HG02763 (cell line): ENCODE data around the gene ADGRG3.

Source experiments
- ATAC-seq: cut with Tn5 transposase; IDR thresholded peaks from one replicate; pipeline ENCODE4 v1.9.1; 2021; ENCODE audit warnings: mild to moderate bottlenecking, moderate library complexity; ENCODE audit not compliant: unreplicated experiment

ADGRG3 gene

GRCh38 chr16:57734308-57734924 is 66.3 kb downstream of the ADGRG3 start:
- no peak for ATAC-seq

GRCh38 chr16:57734925-57735754 is 67.0 kb downstream of the ADGRG3 start:
- peak; percentile 91 for ATAC-seq

GRCh38 chr16:57735755-57736418 is 67.8 kb downstream of the ADGRG3 start, which contains the start of gene KATNB1:
KATNB1 (plus strand) TSS chr16:57735770; CDS start chr16:57737244, 1,474 bp downstream.
- no peak for ATAC-seq

GRCh38 chr16:57736419-57737351 is 68.6 kb downstream of the ADGRG3 start:
- ATAC-seq: no peak

- no peak for ATAC-seq
These were observed 70.7 kb downstream of the ADGRG3 start for GRCh38 chr16:57738844-57739243.
